Measurements from ENCODE around the gene PDZRN4. TPM values are rescaled to one million over a fixed set of nuclear protein-coding genes. Genes with fewer than 3 reads are reported as not detected.

PDZRN4 gene
- total and polyA plus RNA-seq, 2 donors (not counting 3 experiments of a cell fraction or from before 2014, with no cell fraction given): not detected

GRCh38 chr12:41619705-41620104, 431.6 kb downstream of the PDZRN4 start:
- ChIA-PET POLR2A (no interaction called here), CTCF (no interaction called here)
- no peak overlapping the region for H3K4me2 ChIP-seq (ENCODE audit: insufficient read depth, low read length)
- DNase-seq (ENCODE audit: low read depth, low spot score) (no peak), FAIRE-seq (no peak)
- no peaks in the 10 kb centered on the region for H3K36me3 ChIP-seq (ENCODE audit: control insufficient read depth in 2 of 2, extremely low read depth in 1 of 2, insufficient read depth in 2 of 2, low read length in 2 of 2)
- no peaks in the 10 kb centered on the region for H3K79me2 ChIP-seq (ENCODE audit: control insufficient read depth, insufficient read depth, low read length)
- H3K9ac ChIP-seq (replicated peaks; ENCODE audit: extremely low read depth, insufficient read depth, low read length): no peak overlapping the region
- H3K9me1 ChIP-seq (replicated peaks; ENCODE audit: control insufficient read depth, extremely low read depth, insufficient read depth, low read length): no peaks in the 10 kb centered on the region
- BruUV-seq (replicated peaks): no TSS peak
- H3K27me3 ChIP-seq (ENCODE audit: control insufficient read depth in 2 of 2, insufficient read depth in 2 of 2, low read length in 2 of 2): peaks cover 0 to 1% of the 10 kb centered on the region in 2 experiments
- intact Hi-C loops (cut with micrococcal nuclease): loop anchor here (10.0 kb wide), 1 partner anchor 315 kb away; no protein-coding TSS in a partner anchor
- H2AFZ ChIP-seq (ENCODE audit: low read depth, low read length): no peak overlapping the region
- H3K9me3 ChIP-seq (replicated peaks; ENCODE audit: control insufficient read depth, insufficient read depth, low read length): no peaks in the 10 kb centered on the region
- H3K27ac ChIP-seq (ENCODE audit: insufficient read depth, low read depth, low read length): no peak overlapping the region
- dilution Hi-C loops (cut with MboI; ENCODE audit: extremely low pct_ligation_motif_present, low sequenced_read_pairs): no loop called here
- no peaks in the 10 kb centered on the region for H4K20me1 ChIP-seq (replicated peaks; ENCODE audit: control insufficient read depth, extremely low read depth, insufficient read depth, low read length)
- TF ChIP-seq EZH2 (IDR thresholded peaks at IDR 0.05; ENCODE audit: borderline replicate concordance, low read depth, low read length, severe bottlenecking) (no peak), POLR2AphosphoS5 (IDR thresholded peaks at IDR 0.05; ENCODE audit: insufficient read depth, low read depth, low read length) (no peak)
- H3K4me1 ChIP-seq (ENCODE audit: control insufficient read depth, extremely low read depth, insufficient read depth, low read length): no peaks in the 10 kb centered on the region
- no peak overlapping the region for H3K4me3 ChIP-seq (replicated peaks in 1 of 3; ENCODE audit: insufficient read depth in 1 of 3, low read depth in 1 of 3, low read length in 3 of 3)

- no TSS peak for BruUV-seq (replicated peaks)
- Histone ChIP-seq H2AFZ (ENCODE audit: low read depth, low read length) (no peak overlapping the region), H3K4me3 (replicated peaks in 1 of 3; ENCODE audit: insufficient read depth in 1 of 3, low read depth in 1 of 3, low read length in 3 of 3) (no peak overlapping the region), H3K9ac (replicated peaks; ENCODE audit: extremely low read depth, insufficient read depth, low read length) (no peak overlapping the region), H3K36me3 (ENCODE audit: control insufficient read depth in 2 of 2, extremely low read depth in 1 of 2, insufficient read depth in 2 of 2, low read length in 2 of 2) (no peaks in the 10 kb centered on the region), H3K27me3 (ENCODE audit: control insufficient read depth in 2 of 2, insufficient read depth in 2 of 2, low read length in 2 of 2) (peaks cover 0 to 1% of the 10 kb centered on the region in 2 experiments), H3K79me2 (ENCODE audit: control insufficient read depth, insufficient read depth, low read length) (no peaks in the 10 kb centered on the region), H3K9me1 (replicated peaks; ENCODE audit: control insufficient read depth, extremely low read depth, insufficient read depth, low read length) (no peaks in the 10 kb centered on the region), H3K9me3 (replicated peaks; ENCODE audit: control insufficient read depth, insufficient read depth, low read length) (no peaks in the 10 kb centered on the region), H4K20me1 (replicated peaks; ENCODE audit: control insufficient read depth, extremely low read depth, insufficient read depth, low read length) (no peaks in the 10 kb centered on the region), H3K4me1 (ENCODE audit: control insufficient read depth, extremely low read depth, insufficient read depth, low read length) (no peaks in the 10 kb centered on the region), H3K4me2 (ENCODE audit: insufficient read depth, low read length) (no peak overlapping the region), H3K27ac (ENCODE audit: insufficient read depth, low read depth, low read length) (no peak overlapping the region)
- dilution Hi-C loops (cut with MboI; ENCODE audit: extremely low pct_ligation_motif_present, low sequenced_read_pairs): no loop called here
- TF ChIP-seq CTCF (IDR thresholded peaks at IDR 0.05; ENCODE audit: extremely low read depth in 1 of 2, insufficient read depth in 1 of 2, low read depth in 1 of 2, low read length in 2 of 2) (no peak), MYC (IDR thresholded peaks at IDR 0.05; ENCODE audit: low read depth, low read length) (no peak), JUN (IDR thresholded peaks at IDR 0.05; ENCODE audit: borderline replicate concordance, insufficient read depth, insufficient read length, low read depth) (no peak), EZH2 (IDR thresholded peaks at IDR 0.05; ENCODE audit: borderline replicate concordance, low read depth, low read length, severe bottlenecking) (no peak), POLR2AphosphoS5 (IDR thresholded peaks at IDR 0.05; ENCODE audit: insufficient read depth, low read depth, low read length) (no peak), POLR2A (IDR thresholded peaks at IDR 0.05; ENCODE audit: low read depth, low read length) (no peak), MAX (IDR thresholded peaks at IDR 0.05; ENCODE audit: insufficient read depth, insufficient read length) (no peak), FOS (IDR thresholded peaks at IDR 0.05; ENCODE audit: borderline replicate concordance, insufficient read depth, low read length) (no peak), GATA2 (IDR thresholded peaks at IDR 0.05; ENCODE audit: insufficient read depth, insufficient read length, low read depth, low read length) (no peak)
- intact Hi-C loops (cut with micrococcal nuclease): loop anchor here (10.0 kb wide), 1 partner anchor 316 kb away; no protein-coding TSS in a partner anchor
- ChIA-PET CTCF (no interaction called here), POLR2A (no interaction called here)
- DNase-seq (ENCODE audit: low read depth, low spot score) (no peak), FAIRE-seq (no peak)
Observed at GRCh38 chr12:41621291-41621690, 433.2 kb downstream of the PDZRN4 start.
